Common myeloid progenitor, CD34-positive (primary cell): ENCODE data around the gene URI1.
"Not testable (repeated sequence)": the region's sequence is repeated elsewhere in the genome, so short reads cannot be mapped to it uniquely, and the experiment has no call there.

Experiments
- CTCF ChIA-PET: fragments of 350-600 bp; sonication (Branson Sonifier 250); formaldehyde crosslinking; loops from one replicate; lab custom pipeline; 2021; ENCODE audit warnings: antibody characterized with exemption; lab: Charles Lee
- POLR2A ChIA-PET: fragments of 350-600 bp; sonication (Branson Sonifier 250); formaldehyde crosslinking; loops from one replicate; lab custom pipeline; 2021; ENCODE audit warnings: antibody characterized with exemption; lab: Charles Lee
- DNase-seq, 3 donors: peaks; one replicate each; pipeline versions ENCODE4 v3.0.0 to v3.0.0-alpha.2; 2013
- H3K27ac ChIP-seq, 2 experiments: 1 replicate in 1 of 2; 2 replicates in 1 of 2; pipeline ENCODE4 v1.7.0; 2013; ENCODE audit warnings: inconsistent platforms in 2 of 2, low read length in 2 of 2, mild to moderate bottlenecking in 2 of 2, low read depth in 1 of 2, moderate library complexity in 1 of 2; ENCODE audit not compliant: severe bottlenecking in 2 of 2, insufficient read depth in 1 of 2, poor library complexity in 1 of 2
- H3K27me3 ChIP-seq, 5 experiments: replicated peaks in 2 of 5; 1 replicate in 3 of 5; 2 replicates in 2 of 5; pipeline versions ENCODE4 v1.6.1 to v1.7.0; 2013; ENCODE audit warnings: low read length in 4 of 5, mild to moderate bottlenecking in 2 of 5, moderate library complexity in 2 of 5, inconsistent platforms in 1 of 5; ENCODE audit not compliant: insufficient read depth in 5 of 5, control insufficient read depth in 4 of 5
- H3K36me3 ChIP-seq, 4 experiments: 1 replicate in 2 of 4; 2 replicates in 2 of 4; pipeline versions ENCODE4 v1.6.1 to v1.7.0; 2013; ENCODE audit warnings: low read length in 3 of 4, control low read depth in 1 of 4, mild to moderate bottlenecking in 1 of 4; ENCODE audit not compliant: control insufficient read depth in 4 of 4, insufficient read depth in 4 of 4
- H3K4me1 ChIP-seq, 4 experiments: 1 replicate in 3 of 4; 2 replicates in 1 of 4; pipeline versions ENCODE4 v1.6.1 to v1.7.1; 2013; ENCODE audit warnings: low read length in 3 of 4, mild to moderate bottlenecking in 3 of 4, control low read depth in 1 of 4, inconsistent platforms in 1 of 4, moderate library complexity in 1 of 4; ENCODE audit not compliant: control insufficient read depth in 4 of 4, insufficient read depth in 4 of 4; ENCODE audit errors: control extremely low read depth in 1 of 4
- H3K4me3 ChIP-seq, 7 experiments: 1 replicate in 4 of 7; 2 replicates in 3 of 7; pipeline versions ENCODE4 v1.5.1 to v1.7.0; 2013; ENCODE audit warnings: mild to moderate bottlenecking in 7 of 7, low read length in 6 of 7, moderate library complexity in 6 of 7, inconsistent platforms in 2 of 7, low read depth in 2 of 7, control low read depth in 1 of 7; ENCODE audit not compliant: insufficient read depth in 4 of 7, control insufficient read depth in 1 of 7; ENCODE audit errors: extremely low read depth in 1 of 7
- H3K9me3 ChIP-seq, 5 experiments: 1 replicate in 4 of 5; 2 replicates in 1 of 5; pipeline versions ENCODE4 v1.6.1 to v1.7.1; 2013; ENCODE audit warnings: low read length in 4 of 5, mild to moderate bottlenecking in 2 of 5, inconsistent platforms in 1 of 5, low read depth in 1 of 5, moderate library complexity in 1 of 5; ENCODE audit not compliant: control insufficient read depth in 4 of 5, insufficient read depth in 2 of 5; ENCODE audit errors: control extremely low read depth in 1 of 5
- WGBS: methylation state at CpG from one replicate; pipeline ENCODE4 v1.1.5; 2013; ENCODE audit not compliant: insufficient coverage; 5-methylcytosine and 5-hydroxymethylcytosine counted together

URI1 gene

DNA sequence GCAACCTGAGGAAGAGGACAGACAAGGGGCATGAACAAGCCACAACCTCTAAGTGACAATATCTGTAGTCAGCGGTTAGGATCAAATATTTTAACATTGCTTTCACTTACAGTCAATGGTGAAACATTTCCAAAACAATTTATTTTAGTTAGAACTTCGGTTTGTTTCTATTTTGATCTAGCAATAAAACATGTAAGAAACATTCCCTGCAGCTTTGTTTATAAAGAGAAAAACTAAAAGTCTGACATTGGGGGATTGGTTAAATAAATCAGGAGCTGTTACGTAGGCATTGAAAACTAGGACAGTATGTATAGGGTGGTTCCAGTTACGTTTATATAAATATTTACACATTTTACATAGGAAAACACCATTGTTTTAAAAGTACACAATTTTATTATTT, 3.4 kb downstream of the URI1 start:
- H3K4me3 ChIP-seq, result peak overlapping the region in 1 of 7 experiments; percentile 36
- CTCF ChIA-PET, result interaction anchor here (0.8 to 2.3 kb wide), 6 partner anchors 15 to 73 kb away, joined by 3 to 9 read pairs (median 4); no protein-coding TSS in a partner anchor
- POLR2A ChIA-PET, result interaction anchor here (0.7 kb wide), 1 partner anchor 742 kb away, joined by 5 read pairs; no protein-coding TSS in a partner anchor
- H3K27ac ChIP-seq, result peak overlapping the region in 1 of 2 experiments; percentile 54
- DNase-seq, result no peak
- no peaks in the 10 kb centered on the region for H3K9me3 ChIP-seq
- H3K27me3 ChIP-seq, result no peaks in the 10 kb centered on the region
- peaks cover 0 to 9% (median 0%) of the 10 kb centered on the region in 4 experiments for H3K36me3 ChIP-seq
- WGBS, result no CpG with 5 or more reads among the region's 4 CpGs
- H3K4me1 ChIP-seq, result peaks cover 5 to 38% (median 27%) of the 10 kb centered on the region in 4 experiments

DNA sequence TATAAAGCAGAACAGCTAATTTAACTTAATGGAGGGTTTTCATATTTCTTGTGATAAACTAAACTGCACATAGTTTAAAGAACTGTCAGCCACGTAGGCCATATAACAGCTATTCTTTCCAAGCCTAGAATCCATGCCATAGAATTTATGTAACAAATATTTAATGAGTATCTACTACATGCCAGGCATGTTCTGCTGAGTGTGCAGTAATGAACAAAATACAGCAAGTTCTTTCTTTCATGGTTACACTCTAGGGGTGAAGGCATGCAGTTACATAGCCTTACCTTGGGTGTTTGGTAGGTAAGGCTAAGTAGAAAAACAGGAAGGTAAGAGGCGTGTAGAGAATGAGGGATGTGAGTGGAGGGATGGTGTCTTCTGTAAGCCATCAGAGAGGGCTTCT, 4.6 kb downstream of the URI1 start:
- POLR2A ChIA-PET, result interaction anchor here (0.7 kb wide), 1 partner anchor 266 kb away, joined by 3 read pairs; no protein-coding TSS in a partner anchor
- DNase-seq, result peak in 1 of 3 donors; percentile 29
- Histone ChIP-seq H3K4me1 (peaks cover 5 to 32% (median 25%) of the 10 kb centered on the region in 4 experiments), H3K27ac (no peak overlapping the region), H3K9me3 (no peaks in the 10 kb centered on the region), H3K36me3 (peaks cover 0 to 15% (median 0%) of the 10 kb centered on the region in 4 experiments), H3K4me3 (no peak overlapping the region), H3K27me3 (no peaks in the 10 kb centered on the region)
- CTCF ChIA-PET, result interaction anchor here (1.7 kb wide), 1 partner anchor 59 kb away, joined by 5 read pairs; no protein-coding TSS in a partner anchor
- 100% methylated on average over 1 of the region's 2 CpGs for WGBS

DNA sequence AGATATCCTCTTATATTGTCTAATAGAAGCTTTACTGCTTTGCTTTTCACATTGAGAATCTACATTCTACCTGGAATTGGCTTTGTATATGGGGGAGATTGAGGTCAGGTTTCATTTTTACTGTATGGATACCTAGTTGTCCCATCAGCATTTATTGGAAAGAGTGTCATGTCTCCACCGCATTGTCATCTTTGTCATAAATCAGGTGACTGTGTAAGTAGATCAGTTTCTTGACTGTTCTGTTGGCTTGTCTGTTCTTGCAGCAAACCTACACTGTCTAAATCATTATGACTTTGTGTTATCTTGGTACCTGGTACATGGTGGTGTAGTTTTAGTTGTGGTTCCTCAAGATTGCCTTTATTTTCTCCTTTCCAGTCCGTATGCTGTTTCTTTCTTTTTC, 5.8 kb downstream of the URI1 start:
- DNase-seq, result no peak
- Histone ChIP-seq H3K4me3 (no peak overlapping the region), H3K36me3 (peaks cover 0 to 17% (median 0%) of the 10 kb centered on the region in 4 experiments), H3K27ac (no peak overlapping the region), H3K27me3 (no peaks in the 10 kb centered on the region), H3K4me1 (peaks cover 4 to 27% (median 21%) of the 10 kb centered on the region in 4 experiments), H3K9me3 (no peaks in the 10 kb centered on the region)
- ChIA-PET POLR2A (no interaction called here), CTCF (no interaction called here)
- WGBS, result 100% methylated on average over 1 of the region's 2 CpGs

DNA sequence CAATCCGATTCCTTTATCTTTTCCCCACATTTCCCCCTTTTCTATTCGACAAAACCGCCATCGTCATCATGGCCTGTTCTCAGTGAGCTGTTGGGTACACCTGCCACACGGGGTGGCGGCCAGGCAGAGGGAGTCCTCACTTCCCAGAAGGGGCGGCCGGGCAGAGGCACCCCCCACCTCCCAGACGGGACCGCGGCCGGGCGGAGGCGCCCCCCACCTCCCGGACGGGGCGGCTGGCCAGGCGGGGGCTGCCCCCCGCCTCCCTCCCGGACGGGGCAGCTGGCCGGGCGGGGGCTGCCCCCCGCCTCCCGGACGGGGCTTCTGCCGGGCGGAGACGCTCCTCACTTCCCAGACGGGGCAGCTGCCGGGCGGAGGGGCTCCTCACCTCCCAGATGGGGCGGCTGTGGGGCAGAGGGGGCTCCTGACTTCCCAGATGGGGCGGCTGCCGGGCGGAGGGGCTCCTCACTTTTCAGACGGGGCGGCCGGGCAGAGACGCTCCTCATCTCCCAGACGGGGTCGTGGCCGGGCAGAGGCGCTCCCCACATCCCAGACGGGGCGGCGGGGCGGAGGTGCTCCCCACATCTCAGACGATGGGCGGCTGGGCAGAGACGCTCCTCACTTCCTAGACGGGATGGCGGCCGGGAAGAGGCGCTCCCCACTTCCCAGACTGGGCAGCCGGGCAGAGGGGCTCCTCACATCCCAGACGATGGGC, 6.9 kb downstream of the URI1 start:
- H3K4me1 ChIP-seq, result peaks cover 2 to 17% (median 12%) of the 10 kb centered on the region in 4 experiments
- CTCF ChIA-PET, DNase-seq, H3K4me3 ChIP-seq, H3K9me3 ChIP-seq, H3K27ac ChIP-seq, H3K27me3 ChIP-seq: not testable (repeated sequence)
- 91% methylated on average over 21 of the region's 57 CpGs for WGBS
- H3K36me3 ChIP-seq, result peaks cover 0 to 17% (median 0%) of the 10 kb centered on the region in 4 experiments
- POLR2A ChIA-PET, result interaction anchor here (0.7 kb wide), 1 partner anchor 204 kb away, joined by 4 read pairs; no protein-coding TSS in a partner anchor

DNA sequence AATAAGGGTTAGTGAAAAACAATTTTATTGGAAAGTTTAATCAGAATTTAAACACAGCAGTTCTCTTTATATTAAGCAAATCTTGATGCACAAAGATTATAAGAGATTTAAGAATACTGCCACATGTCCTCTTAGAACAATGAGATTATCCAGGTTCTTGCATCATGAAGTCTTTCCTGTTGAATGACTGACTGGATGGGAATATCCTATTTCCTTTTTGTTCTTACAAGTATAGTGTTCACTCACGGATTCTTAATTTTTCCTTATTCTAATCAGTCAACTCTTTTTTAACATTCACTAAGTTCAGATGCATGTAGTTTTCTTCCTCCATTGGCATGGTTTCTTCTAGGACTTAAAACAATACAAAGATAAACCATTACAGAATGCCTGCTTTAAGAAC, 10.1 kb downstream of the URI1 start:
- peaks cover 0 to 3% (median 0%) of the 10 kb centered on the region in 5 experiments for H3K9me3 ChIP-seq
- ChIA-PET CTCF (no interaction called here), POLR2A (no interaction called here)
- no peak overlapping the region for H3K4me3 ChIP-seq
- 80% methylated on average over 1 of the region's 1 CpG for WGBS
- H3K27me3 ChIP-seq, result no peaks in the 10 kb centered on the region
- no peak overlapping the region for H3K27ac ChIP-seq
- peaks cover 0 to 14% (median 4%) of the 10 kb centered on the region in 4 experiments for H3K36me3 ChIP-seq
- no peak for DNase-seq
- peaks cover 0 to 4% (median 2%) of the 10 kb centered on the region in 4 experiments for H3K4me1 ChIP-seq

DNA sequence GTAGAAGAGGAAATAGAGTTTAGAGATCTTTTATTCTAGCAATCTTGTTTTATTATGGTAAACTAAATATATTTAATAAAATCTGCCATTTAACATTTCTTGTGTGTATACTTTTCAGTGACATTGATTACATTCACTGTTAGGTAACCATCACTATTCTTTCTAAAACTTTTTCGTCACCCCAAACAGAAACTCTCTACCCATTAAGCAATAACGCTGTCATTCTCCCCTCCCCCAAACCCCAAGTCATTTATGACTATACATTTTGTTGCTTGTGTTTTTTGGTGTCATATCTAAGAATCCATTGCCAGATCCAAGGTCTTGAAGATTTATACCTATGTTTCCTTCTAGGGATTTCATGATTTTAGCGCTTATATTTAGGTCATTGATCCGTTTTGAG, 10.6 kb downstream of the URI1 start:
- Histone ChIP-seq H3K27ac (no peak overlapping the region), H3K9me3 (peaks cover 0 to 3% (median 0%) of the 10 kb centered on the region in 5 experiments), H3K4me1 (peaks cover 0 to 4% (median 2%) of the 10 kb centered on the region in 4 experiments), H3K27me3 (no peaks in the 10 kb centered on the region), H3K36me3 (peaks cover 0 to 14% (median 4%) of the 10 kb centered on the region in 4 experiments), H3K4me3 (no peak overlapping the region)
- POLR2A ChIA-PET, result no interaction called here
- CTCF ChIA-PET, result no interaction called here
- DNase-seq, result peak in 2 of 3 donors; percentile 36 to 37
- WGBS, result 100% methylated on average over 2 of the region's 4 CpGs
